ENCODE results near the gene IFRD1. TPM values are rescaled to one million over a fixed set of nuclear protein-coding genes. Genes with fewer than 3 reads are reported as not detected.

The IFRD1 gene
- total RNA-seq, 4 donors from 2014 or later: 85.2 to 116 (median 102) TPM

- no peak for DNase-seq (ENCODE audit: low spot score in 2 of 2)
- H3K27me3 ChIP-seq: no peaks in the 10 kb centered on the region
- H3K4me3 ChIP-seq: no peak overlapping the region
- TF ChIP-seq CTCF (IDR thresholded peaks at IDR 0.05) (no peak), EP300 (IDR thresholded peaks at IDR 0.05) (no peak), POLR2A (IDR thresholded peaks at IDR 0.05) (no peak)
- H3K27ac ChIP-seq: peak overlapping the region in 3 of 4 donors; percentile 25 to 65 (median 42)
- 70 to 78% methylated on average over 9 of the region's 9 CpGs for WGBS, 2 donors
- H3K9me3 ChIP-seq: no peaks in the 10 kb centered on the region
- no peaks in the 10 kb centered on the region for H3K36me3 ChIP-seq
- H3K4me1 ChIP-seq: peaks cover 0 to 28% (median 11%) of the 10 kb centered on the region in 4 donors
Measured at GRCh38 chr7:112421666-112422486, 28.4 kb upstream of the IFRD1 start.

GRCh38 chr7:112422842-112423496 is 27.3 kb upstream of the IFRD1 start:
- WGBS, 2 donors: 47 to 52% methylated on average over 6 of the region's 6 CpGs
- DNase-seq (ENCODE audit: low spot score in 2 of 2): peak; percentile 56 to 59
- no peak overlapping the region for H3K4me3 ChIP-seq
- no peaks in the 10 kb centered on the region for H3K36me3 ChIP-seq
- TF ChIP-seq EP300 (IDR thresholded peaks at IDR 0.05) (peak in 1 of 2 donors; percentile 70), POLR2A (IDR thresholded peaks at IDR 0.05) (no peak)
- H3K27me3 ChIP-seq: no peaks in the 10 kb centered on the region
- H3K27ac ChIP-seq: peak overlapping the region in 3 of 4 donors; percentile 25 to 65 (median 42)
- no peaks in the 10 kb centered on the region for H3K9me3 ChIP-seq
- H3K4me1 ChIP-seq: peaks cover 0 to 28% (median 11%) of the 10 kb centered on the region in 4 donors

- no peak for DNase-seq (ENCODE audit: low spot score in 2 of 2)
- Histone ChIP-seq H3K4me3 (no peak overlapping the region), H3K27ac (no peak overlapping the region), H3K4me1 (peaks cover 0 to 28% (median 11%) of the 10 kb centered on the region in 4 donors), H3K36me3 (no peaks in the 10 kb centered on the region), H3K9me3 (no peaks in the 10 kb centered on the region), H3K27me3 (no peaks in the 10 kb centered on the region)
- no peak for TF ChIP-seq POLR2A (IDR thresholded peaks at IDR 0.05)
- no peak for TF ChIP-seq CTCF (IDR thresholded peaks at IDR 0.05)
- no peak for TF ChIP-seq EP300 (IDR thresholded peaks at IDR 0.05)
- WGBS, 2 donors: 69 to 81% methylated on average over 2 of the region's 2 CpGs
Measured at GRCh38 chr7:112423987-112424386, 26.3 kb upstream of the IFRD1 start.

GRCh38 chr7:112427984-112428383 is 22.3 kb upstream of the IFRD1 start:
- Histone ChIP-seq H3K27ac (no peak overlapping the region), H3K36me3 (peaks cover 0 to 6% (median 0%) of the 10 kb centered on the region in 3 donors)

GRCh38 chr7:112428715-112429114 is 21.5 kb upstream of the IFRD1 start:
- H3K27ac ChIP-seq: no peak overlapping the region
- no peak for DNase-seq (ENCODE audit: low spot score in 2 of 2)
- H3K4me3 ChIP-seq: no peak overlapping the region
- peaks cover 0 to 11% (median 0%) of the 10 kb centered on the region in 3 donors for H3K36me3 ChIP-seq
- peaks cover 0 to 2% (median under 1%) of the 10 kb centered on the region in 4 donors for H3K4me1 ChIP-seq
- no peaks in the 10 kb centered on the region for H3K27me3 ChIP-seq
- TF ChIP-seq POLR2A (IDR thresholded peaks at IDR 0.05) (no peak), CTCF (IDR thresholded peaks at IDR 0.05) (no peak), EP300 (IDR thresholded peaks at IDR 0.05) (no peak)
- WGBS, 2 donors: 77 to 81% methylated on average over 2 of the region's 2 CpGs
- H3K9me3 ChIP-seq: no peaks in the 10 kb centered on the region

More at GRCh38 chr7:112427984-112428383, 22.3 kb upstream of the IFRD1 start:
- no peak for DNase-seq (ENCODE audit: low spot score in 2 of 2)
- H3K4me3 ChIP-seq: no peak overlapping the region
- TF ChIP-seq CTCF (IDR thresholded peaks at IDR 0.05) (no peak), POLR2A (IDR thresholded peaks at IDR 0.05) (no peak), EP300 (IDR thresholded peaks at IDR 0.05) (no peak)
- H3K4me1 ChIP-seq: peaks cover 0 to 9% (median 4%) of the 10 kb centered on the region in 4 donors
- H3K27me3 ChIP-seq: no peaks in the 10 kb centered on the region
- WGBS, 2 donors: 88 to 100% methylated on average over 1 of the region's 1 CpG
- H3K9me3 ChIP-seq: no peaks in the 10 kb centered on the region
